Measurements from ENCODE around the gene ALAD. TPM values are rescaled to one million over a fixed set of nuclear protein-coding genes. Genes with fewer than 3 reads are reported as not detected.
A peak's percentile ranks its signal among the peaks of the same experiment; 100 is the strongest.

The ALAD gene
- total and polyA plus RNA-seq, 2 of the 13 experiments (the other 11 are each of a cell fraction or from before 2014, with no cell fraction given) = 21.8 to 30.1 TPM

DNA sequence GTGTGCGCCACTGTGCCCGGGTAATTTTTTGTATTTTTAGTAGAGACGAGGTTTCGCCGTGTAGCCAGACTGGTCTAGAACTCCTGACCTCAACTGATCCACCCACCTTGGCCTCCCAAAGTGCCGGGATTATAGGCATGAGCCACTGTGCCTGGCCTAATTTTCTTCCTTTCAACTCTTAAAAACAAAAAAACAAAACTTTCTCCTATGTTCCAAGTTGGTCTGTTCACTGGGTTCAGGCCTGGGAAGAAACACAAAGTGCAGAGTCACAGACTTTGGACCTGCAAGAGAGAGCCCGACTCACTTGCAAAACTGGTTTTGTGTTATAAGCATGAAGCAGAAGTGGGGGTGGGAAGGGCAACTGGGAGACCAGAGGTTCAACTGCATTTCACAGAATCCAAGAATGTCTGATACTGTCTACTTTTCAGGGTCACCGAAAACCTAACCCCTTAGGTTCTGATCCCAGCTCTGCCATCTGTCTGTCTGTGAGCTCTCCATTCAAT, 19.1 kb downstream of the ALAD start (continued):
- TF ChIP-seq, protein P1, sequence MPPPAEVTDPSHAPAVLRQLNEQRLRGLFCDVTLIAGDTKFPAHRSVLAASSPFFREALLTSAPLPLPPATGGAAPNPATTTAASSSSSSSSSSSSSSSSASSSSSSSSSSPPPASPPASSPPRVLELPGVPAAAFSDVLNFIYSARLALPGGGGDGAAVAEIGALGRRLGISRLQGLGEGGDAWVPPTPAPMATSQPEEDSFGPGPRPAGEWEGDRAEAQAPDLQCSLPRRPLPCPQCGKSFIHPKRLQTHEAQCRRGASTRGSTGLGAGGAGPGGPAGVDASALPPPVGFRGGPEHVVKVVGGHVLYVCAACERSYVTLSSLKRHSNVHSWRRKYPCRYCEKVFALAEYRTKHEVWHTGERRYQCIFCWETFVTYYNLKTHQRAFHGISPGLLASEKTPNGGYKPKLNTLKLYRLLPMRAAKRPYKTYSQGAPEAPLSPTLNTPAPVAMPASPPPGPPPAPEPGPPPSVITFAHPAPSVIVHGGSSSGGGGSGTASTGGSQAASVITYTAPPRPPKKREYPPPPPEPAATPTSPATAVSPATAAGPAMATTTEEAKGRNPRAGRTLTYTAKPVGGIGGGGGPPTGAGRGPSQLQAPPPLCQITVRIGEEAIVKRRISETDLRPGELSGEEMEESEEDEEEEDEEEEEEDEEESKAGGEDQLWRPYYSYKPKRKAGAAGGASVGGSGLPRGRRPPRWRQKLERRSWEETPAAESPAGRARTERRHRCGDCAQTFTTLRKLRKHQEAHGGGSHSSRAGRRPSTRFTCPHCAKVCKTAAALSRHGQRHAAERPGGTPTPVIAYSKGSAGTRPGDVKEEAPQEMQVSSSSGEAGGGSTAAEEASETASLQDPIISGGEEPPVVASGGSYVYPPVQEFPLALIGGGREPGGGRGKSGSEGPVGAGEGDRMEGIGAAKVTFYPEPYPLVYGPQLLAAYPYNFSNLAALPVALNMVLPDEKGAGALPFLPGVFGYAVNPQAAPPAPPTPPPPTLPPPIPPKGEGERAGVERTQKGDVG (CRISPR knock-in tag; IDR thresholded peaks at IDR 0.05; ENCODE audit: borderline replicate concordance) = no peak
- TF ChIP-seq ZKSCAN8 (CRISPR knock-in tag; IDR thresholded peaks at IDR 0.05; ENCODE audit: borderline replicate concordance) (no peak; the same call in 1 of the 2 replicates), ARID2 (CRISPR knock-in tag; IDR thresholded peaks at IDR 0.05; ENCODE audit: borderline replicate concordance) (no peak), NFIC (IDR thresholded peaks at IDR 0.05; ENCODE audit: low read length) (peak; percentile 42; the same call in 1 of the 2 replicates), ZNF562 (CRISPR knock-in tag; IDR thresholded peaks at IDR 0.05; ENCODE audit: borderline replicate concordance) (no peak), ZFP90 (CRISPR knock-in tag; IDR thresholded peaks at IDR 0.05; ENCODE audit: borderline replicate concordance) (no peak), ZNF232 (CRISPR knock-in tag; IDR thresholded peaks at IDR 0.05; ENCODE audit: borderline replicate concordance) (no peak), IKZF1 (IDR thresholded peaks at IDR 0.05) (no peak), SP2 (CRISPR knock-in tag; IDR thresholded peaks at IDR 0.05) (no peak), MTA1 (CRISPR knock-in tag; IDR thresholded peaks at IDR 0.05; ENCODE audit: borderline replicate concordance) (no peak), NAIF1 (CRISPR knock-in tag; IDR thresholded peaks at IDR 0.05; ENCODE audit: borderline replicate concordance) (no peak), FOXK2 (IDR thresholded peaks at IDR 0.05) (no peak), PITX1 (CRISPR knock-in tag; IDR thresholded peaks at IDR 0.05) (no peak)
- TF ChIP-seq, protein P2, sequence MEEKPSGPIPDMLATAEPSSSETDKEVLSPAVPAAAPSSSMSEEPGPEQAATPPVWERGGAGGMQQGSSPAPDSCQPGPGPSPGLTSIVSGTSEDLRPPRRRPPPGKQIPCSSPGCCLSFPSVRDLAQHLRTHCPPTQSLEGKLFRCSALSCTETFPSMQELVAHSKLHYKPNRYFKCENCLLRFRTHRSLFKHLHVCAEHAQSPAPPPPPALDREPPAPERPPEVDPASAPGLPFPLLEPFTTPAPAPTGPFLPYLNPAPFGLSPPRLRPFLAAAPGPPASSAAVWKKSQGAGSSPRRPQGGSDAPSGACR (CRISPR knock-in tag; IDR thresholded peaks at IDR 0.05) = no peak
- TF ChIP-seq, protein P3, sequence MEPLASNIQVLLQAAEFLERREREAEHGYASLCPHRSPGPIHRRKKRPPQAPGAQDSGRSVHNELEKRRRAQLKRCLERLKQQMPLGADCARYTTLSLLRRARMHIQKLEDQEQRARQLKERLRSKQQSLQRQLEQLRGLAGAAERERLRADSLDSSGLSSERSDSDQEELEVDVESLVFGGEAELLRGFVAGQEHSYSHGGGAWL (CRISPR knock-in tag; IDR thresholded peaks at IDR 0.05) = no peak
- TF ChIP-seq, protein P4, sequence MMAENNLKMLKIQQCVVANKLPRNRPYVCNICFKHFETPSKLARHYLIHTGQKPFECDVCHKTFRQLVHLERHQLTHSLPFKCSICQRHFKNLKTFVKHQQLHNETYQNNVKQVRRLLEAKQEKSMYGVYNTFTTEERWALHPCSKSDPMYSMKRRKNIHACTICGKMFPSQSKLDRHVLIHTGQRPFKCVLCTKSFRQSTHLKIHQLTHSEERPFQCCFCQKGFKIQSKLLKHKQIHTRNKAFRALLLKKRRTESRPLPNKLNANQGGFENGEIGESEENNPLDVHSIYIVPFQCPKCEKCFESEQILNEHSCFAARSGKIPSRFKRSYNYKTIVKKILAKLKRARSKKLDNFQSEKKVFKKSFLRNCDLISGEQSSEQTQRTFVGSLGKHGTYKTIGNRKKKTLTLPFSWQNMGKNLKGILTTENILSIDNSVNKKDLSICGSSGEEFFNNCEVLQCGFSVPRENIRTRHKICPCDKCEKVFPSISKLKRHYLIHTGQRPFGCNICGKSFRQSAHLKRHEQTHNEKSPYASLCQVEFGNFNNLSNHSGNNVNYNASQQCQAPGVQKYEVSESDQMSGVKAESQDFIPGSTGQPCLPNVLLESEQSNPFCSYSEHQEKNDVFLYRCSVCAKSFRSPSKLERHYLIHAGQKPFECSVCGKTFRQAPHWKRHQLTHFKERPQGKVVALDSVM (CRISPR knock-in tag; IDR thresholded peaks at IDR 0.05) = no peak
- TF ChIP-seq, protein P5, sequence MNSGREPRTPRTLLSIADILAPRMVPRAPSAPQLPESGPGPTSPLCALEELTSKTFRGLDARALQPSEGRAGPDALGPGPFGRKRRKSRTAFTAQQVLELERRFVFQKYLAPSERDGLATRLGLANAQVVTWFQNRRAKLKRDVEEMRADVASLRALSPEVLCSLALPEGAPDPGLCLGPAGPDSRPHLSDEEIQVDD (CRISPR knock-in tag; IDR thresholded peaks at IDR 0.05; ENCODE audit: borderline replicate concordance) = no peak
- TF ChIP-seq, protein P6, sequence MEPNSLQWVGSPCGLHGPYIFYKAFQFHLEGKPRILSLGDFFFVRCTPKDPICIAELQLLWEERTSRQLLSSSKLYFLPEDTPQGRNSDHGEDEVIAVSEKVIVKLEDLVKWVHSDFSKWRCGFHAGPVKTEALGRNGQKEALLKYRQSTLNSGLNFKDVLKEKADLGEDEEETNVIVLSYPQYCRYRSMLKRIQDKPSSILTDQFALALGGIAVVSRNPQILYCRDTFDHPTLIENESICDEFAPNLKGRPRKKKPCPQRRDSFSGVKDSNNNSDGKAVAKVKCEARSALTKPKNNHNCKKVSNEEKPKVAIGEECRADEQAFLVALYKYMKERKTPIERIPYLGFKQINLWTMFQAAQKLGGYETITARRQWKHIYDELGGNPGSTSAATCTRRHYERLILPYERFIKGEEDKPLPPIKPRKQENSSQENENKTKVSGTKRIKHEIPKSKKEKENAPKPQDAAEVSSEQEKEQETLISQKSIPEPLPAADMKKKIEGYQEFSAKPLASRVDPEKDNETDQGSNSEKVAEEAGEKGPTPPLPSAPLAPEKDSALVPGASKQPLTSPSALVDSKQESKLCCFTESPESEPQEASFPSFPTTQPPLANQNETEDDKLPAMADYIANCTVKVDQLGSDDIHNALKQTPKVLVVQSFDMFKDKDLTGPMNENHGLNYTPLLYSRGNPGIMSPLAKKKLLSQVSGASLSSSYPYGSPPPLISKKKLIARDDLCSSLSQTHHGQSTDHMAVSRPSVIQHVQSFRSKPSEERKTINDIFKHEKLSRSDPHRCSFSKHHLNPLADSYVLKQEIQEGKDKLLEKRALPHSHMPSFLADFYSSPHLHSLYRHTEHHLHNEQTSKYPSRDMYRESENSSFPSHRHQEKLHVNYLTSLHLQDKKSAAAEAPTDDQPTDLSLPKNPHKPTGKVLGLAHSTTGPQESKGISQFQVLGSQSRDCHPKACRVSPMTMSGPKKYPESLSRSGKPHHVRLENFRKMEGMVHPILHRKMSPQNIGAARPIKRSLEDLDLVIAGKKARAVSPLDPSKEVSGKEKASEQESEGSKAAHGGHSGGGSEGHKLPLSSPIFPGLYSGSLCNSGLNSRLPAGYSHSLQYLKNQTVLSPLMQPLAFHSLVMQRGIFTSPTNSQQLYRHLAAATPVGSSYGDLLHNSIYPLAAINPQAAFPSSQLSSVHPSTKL (CRISPR knock-in tag; IDR thresholded peaks at IDR 0.05) = peak; percentile 83

Measured in HepG2 (cell line).